Measurements from ENCODE around the gene RASGRP1. TPM values are rescaled to one million over a fixed set of nuclear protein-coding genes. Genes with fewer than 3 reads are reported as not detected.

RASGRP1 gene
- 1 to 10 TPM in 2 of 4 donors, under 1 TPM in 2; 0.22 to 2.1 (median 1.3) TPM for total RNA-seq

DNA sequence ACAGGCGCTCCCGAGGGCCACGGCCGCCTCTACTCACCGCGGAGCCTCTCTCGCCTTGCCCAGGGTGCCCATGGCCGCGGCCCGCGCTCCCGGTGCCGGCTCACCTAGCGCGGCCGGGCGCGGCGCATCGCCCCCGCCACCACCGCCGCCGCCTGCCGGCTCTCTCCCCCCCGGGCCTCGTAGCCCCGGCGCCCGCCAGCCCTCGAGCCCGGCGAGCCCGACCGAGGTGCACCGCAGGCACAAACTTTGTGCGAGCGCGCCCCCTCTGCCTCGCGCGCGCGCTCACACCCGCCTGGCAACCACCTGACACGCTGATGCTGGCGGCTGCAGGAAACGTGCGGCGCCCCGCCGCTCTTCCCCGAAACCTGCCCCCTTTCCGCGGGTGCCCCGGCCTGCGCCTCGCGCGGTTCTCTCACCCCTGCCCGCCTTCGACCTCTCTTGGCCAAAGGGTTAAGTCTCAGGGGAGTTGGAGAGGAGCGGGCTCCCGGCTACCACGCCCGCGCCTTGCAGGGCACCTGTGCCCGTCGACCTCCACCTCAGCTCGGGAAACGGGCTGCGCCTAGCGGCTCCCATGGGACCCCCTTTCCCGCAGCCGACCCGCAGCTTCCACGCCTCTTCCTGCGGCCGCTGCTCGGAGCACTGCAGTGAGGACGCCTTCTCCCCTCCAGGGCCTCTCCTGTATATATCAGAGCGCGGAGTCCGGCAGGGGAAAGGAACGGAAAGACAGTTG, at the start of gene RASGRP1:
RASGRP1 (minus strand) TSS at position 258 of the 730 bp plus-strand sequence; CDS start at position 72, 186 bp downstream.
- peaks cover 0 to 15% (median 2%) of the 10 kb centered on the region in 4 donors for H3K4me1 ChIP-seq
- peak in 2 of 5 experiments; percentile 6 for TF ChIP-seq CTCF (IDR thresholded peaks at IDR 0.05)
- no peak for TF ChIP-seq POLR2A (IDR thresholded peaks at IDR 0.05)
- no peak for TF ChIP-seq EP300 (IDR thresholded peaks at IDR 0.05)
- H3K9me3 ChIP-seq, result no peaks in the 10 kb centered on the region
- H3K4me3 ChIP-seq, result peak within 1 kb of the TSS; percentile 34 to 65 (median 62)
- 3 to 9% methylated on average over 36 to 78 of the region's 85 CpGs for WGBS, 2 donors
- peak within 1 kb of the TSS in 1 of 4 donors; percentile 80 for H3K27ac ChIP-seq
- H3K27me3 ChIP-seq, result peaks cover 0 to 22% of the 10 kb centered on the region in 2 donors
- no peak for DNase-seq (ENCODE audit: low spot score in 2 of 2)
- no peaks in the 10 kb centered on the region for H3K36me3 ChIP-seq

DNA sequence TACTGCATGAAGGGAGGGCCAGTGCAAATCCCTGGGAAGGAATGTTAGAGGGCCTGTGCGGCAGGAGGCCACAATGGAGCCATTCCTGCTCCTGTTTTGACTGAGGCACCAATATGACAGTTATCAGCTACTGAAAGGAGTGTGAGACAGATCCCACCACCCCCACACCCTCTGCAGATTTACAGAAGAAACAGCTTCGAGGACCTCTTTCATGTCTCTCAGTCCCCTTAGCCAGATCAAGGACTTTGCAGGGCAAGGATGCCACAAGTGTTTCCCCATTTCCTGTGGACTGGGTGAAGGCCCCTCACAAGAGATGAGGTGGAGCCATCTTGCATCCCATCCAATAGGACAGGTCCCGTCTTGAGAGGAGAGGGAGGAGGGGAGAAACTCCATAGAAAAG, 48.5 kb upstream of the RASGRP1 start:
- Histone ChIP-seq H3K4me3 (no peak overlapping the region), H3K27me3 (no peaks in the 10 kb centered on the region), H3K4me1 (no peaks in the 10 kb centered on the region), H3K36me3 (no peaks in the 10 kb centered on the region), H3K27ac (no peak overlapping the region), H3K9me3 (no peaks in the 10 kb centered on the region)
- no peak for DNase-seq (ENCODE audit: low spot score in 2 of 2)
- no peak for TF ChIP-seq POLR2A (IDR thresholded peaks at IDR 0.05)
- no peak for TF ChIP-seq CTCF (IDR thresholded peaks at IDR 0.05)
- no peak for TF ChIP-seq EP300 (IDR thresholded peaks at IDR 0.05)
- 83 to 84% methylated on average over 2 to 3 of the region's 3 CpGs for WGBS, 2 donors

DNA sequence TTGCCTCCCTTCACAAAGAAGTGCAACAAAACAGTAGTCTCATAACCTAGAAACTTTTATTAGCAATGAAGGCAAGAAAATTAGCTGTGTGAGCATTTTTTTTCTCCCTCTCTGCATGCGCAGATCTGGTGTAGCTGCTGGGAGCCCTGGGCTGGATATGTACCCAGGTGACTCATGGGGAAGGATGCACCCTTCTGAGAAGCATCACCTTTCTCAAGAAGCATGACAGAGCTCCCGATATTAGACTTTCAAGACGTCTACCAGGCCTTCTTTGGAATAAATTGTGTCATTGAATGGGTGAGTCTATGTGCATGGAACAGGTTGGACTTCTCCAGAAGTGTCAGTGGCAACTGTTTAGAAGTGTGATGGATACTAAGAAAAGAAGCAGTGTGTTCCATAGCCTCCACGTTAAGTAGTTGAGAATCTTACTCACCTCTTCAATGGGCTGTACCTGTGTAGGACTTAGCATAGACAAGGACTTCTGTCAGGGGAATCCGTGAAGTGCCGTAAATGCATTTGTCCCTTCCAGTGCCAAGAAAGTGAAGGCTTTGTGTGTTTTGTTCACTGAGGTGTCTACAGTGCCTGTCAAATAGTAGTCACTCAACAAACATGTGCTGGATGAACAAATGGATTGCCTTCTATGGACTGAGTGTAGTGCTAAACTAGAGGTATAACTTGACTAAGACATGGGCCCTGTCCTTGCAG, 47.7 kb upstream of the RASGRP1 start:
- no peaks in the 10 kb centered on the region for H3K36me3 ChIP-seq
- TF ChIP-seq EP300 (IDR thresholded peaks at IDR 0.05), result no peak
- no peak for TF ChIP-seq POLR2A (IDR thresholded peaks at IDR 0.05)
- no peak for TF ChIP-seq CTCF (IDR thresholded peaks at IDR 0.05)
- 87 to 91% methylated on average over 6 of the region's 6 CpGs for WGBS, 2 donors
- H3K4me1 ChIP-seq, result no peaks in the 10 kb centered on the region
- no peaks in the 10 kb centered on the region for H3K9me3 ChIP-seq
- no peaks in the 10 kb centered on the region for H3K27me3 ChIP-seq
- H3K27ac ChIP-seq, result no peak overlapping the region
- no peak overlapping the region for H3K4me3 ChIP-seq
- no peak for DNase-seq (ENCODE audit: low spot score in 2 of 2)

DNA sequence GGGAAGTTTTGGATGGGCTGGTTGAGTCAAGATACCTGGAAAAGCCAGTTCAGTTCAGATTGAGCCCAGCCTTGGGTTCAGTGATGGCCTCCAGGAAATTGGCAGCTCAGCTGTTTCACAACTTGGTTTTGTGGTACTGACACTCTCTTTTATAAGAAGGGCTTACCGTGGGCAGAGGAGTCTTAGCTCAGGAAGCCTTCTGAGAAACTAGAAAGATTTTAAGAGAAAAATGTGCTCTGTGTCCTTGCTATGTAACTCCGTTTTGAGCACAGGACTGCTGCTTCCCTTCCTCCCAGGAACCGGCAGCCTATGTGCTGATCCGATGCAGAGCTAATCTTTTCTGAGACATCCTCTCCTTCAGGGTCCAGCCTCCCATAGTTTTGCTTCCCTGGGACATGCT, 46.6 kb upstream of the RASGRP1 start:
- WGBS, 2 donors, result 76 to 79% methylated on average over 4 of the region's 4 CpGs
- Histone ChIP-seq H3K4me1 (no peaks in the 10 kb centered on the region), H3K9me3 (no peaks in the 10 kb centered on the region), H3K36me3 (no peaks in the 10 kb centered on the region), H3K27ac (no peak overlapping the region), H3K4me3 (no peak overlapping the region), H3K27me3 (no peaks in the 10 kb centered on the region)
- no peak for DNase-seq (ENCODE audit: low spot score in 2 of 2)
- TF ChIP-seq POLR2A (IDR thresholded peaks at IDR 0.05) (no peak), EP300 (IDR thresholded peaks at IDR 0.05) (no peak), CTCF (IDR thresholded peaks at IDR 0.05) (no peak)

DNA sequence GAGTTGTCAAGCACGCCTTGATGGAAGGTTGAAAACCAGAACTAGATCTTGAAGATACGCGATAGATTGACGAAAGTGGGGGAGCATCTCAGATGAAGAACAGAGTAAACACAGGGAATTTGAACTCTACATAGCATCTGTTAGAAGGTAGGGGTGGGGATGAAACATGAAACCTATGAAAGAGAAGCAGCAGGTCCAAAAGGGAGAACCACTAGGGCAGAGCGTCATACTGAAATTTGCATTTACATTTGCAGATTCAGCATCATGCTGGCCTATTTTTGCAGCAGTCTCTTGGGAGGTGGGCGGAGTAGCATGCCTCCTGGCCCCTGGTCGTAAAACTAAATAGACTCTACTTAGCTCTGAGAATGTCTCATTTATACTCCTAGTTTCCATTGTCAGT, 46.1 kb upstream of the RASGRP1 start:
- no peaks in the 10 kb centered on the region for H3K27me3 ChIP-seq
- H3K4me3 ChIP-seq, result no peak overlapping the region
- WGBS, 2 donors, result 73 to 74% methylated on average over 7 of the region's 7 CpGs
- no peaks in the 10 kb centered on the region for H3K4me1 ChIP-seq
- no peaks in the 10 kb centered on the region for H3K9me3 ChIP-seq
- no peak for DNase-seq (ENCODE audit: low spot score in 2 of 2)
- TF ChIP-seq CTCF (IDR thresholded peaks at IDR 0.05), result no peak
- no peak for TF ChIP-seq POLR2A (IDR thresholded peaks at IDR 0.05)
- no peak for TF ChIP-seq EP300 (IDR thresholded peaks at IDR 0.05)
- H3K36me3 ChIP-seq, result no peaks in the 10 kb centered on the region
- H3K27ac ChIP-seq, result no peak overlapping the region

Data from tibial nerve (tissue), 4 donors.